Activated naive CD8-positive, alpha-beta T cell treated with anti-CD3 and anti-CD28 coated beads, Interleukin-2, amount 10 ng/mL, durations not matched to agents 7 days and 5 days (primary cell): ENCODE results near the gene NOTCH4. TPM values are rescaled to one million over a fixed set of nuclear protein-coding genes. Genes with fewer than 3 reads are reported as not detected.

Experiments
- ATAC-seq: fragments of 150-1000 bp; cut with Tn5 transposase; one replicate; pipeline ENCODE4 v1.10.0; 2021; ENCODE audit warnings: low read depth, moderate library complexity
- POLR2A ChIA-PET: fragments of 350-600 bp; sonication (Branson Sonifier 250); formaldehyde crosslinking; loops from one replicate; lab custom pipeline; 2021; ENCODE audit warnings: antibody characterized with exemption; lab: Charles Lee
- DNase-seq: peaks from one replicate; pipeline ENCODE4 v3.0.0; 2021
- H3K27ac Mint-ChIP-seq: one replicate; pipeline ENCODE4 v1.8.0; 2022; ENCODE audit warnings: mild to moderate bottlenecking, mixed read lengths
- H3K27me3 Mint-ChIP-seq: one replicate; pipeline ENCODE4 v1.8.0; 2022; ENCODE audit warnings: mild to moderate bottlenecking, moderate library complexity, mixed read lengths
- H3K36me3 Mint-ChIP-seq: one replicate; pipeline ENCODE4 v1.8.0; 2021; ENCODE audit warnings: mild to moderate bottlenecking, mixed read lengths
- H3K4me1 Mint-ChIP-seq: one replicate; pipeline ENCODE4 v1.8.0; 2021; ENCODE audit warnings: mixed read lengths
- H3K4me3 Mint-ChIP-seq: one replicate; pipeline ENCODE4 v1.8.0; 2022; ENCODE audit warnings: mild to moderate bottlenecking, moderate library complexity, mixed read lengths
- H3K9me3 Mint-ChIP-seq: one replicate; pipeline ENCODE4 v1.8.0; 2021; ENCODE audit warnings: mixed read lengths
- microRNA-seq: library from miRNA; unstranded; fragments of <30 nt; microRNA quantifications from one replicate; pipeline ENCODE4 v1.2.0, GENCODE V29; 2022
- total RNA-seq, 2 experiments: library from RNA; stranded (reverse); gene quantifications; one replicate each; pipeline ENCODE4 v1.2.3, GENCODE V29; 2021

NOTCH4 gene
- total RNA-seq, 2 experiments from 2014 or later: 0.67 to 0.79 TPM

GRCh38 chr6:32146287-32146686, 77.6 kb downstream of the NOTCH4 start:
- Mint-ChIP-seq H3K9me3 (no peaks in the 10 kb centered on the region), H3K4me1 (peaks cover 20% of the 10 kb centered on the region), H3K4me3 (no peak overlapping the region), H3K36me3 (no peaks in the 10 kb centered on the region), H3K27ac (no peak overlapping the region), H3K27me3 (peaks cover 41% of the 10 kb centered on the region)
- no peak for DNase-seq
- ATAC-seq: no peak
- POLR2A ChIA-PET: no interaction called here

Small RNAs within 50 kb of the gene (microRNA-seq; reads per million reads assigned to microRNA genes)
- 4.2 reads per million for gene MIR6721
- gene MIR6833: not detected

Other genes with a start within 250 kb of the NOTCH4 start
- gene C4A, start 242.0 kb downstream of the NOTCH4 start, total RNA-seq: 1 to 10 TPM; 3.4 to 6.7 TPM
- gene C4B, start 209.3 kb downstream of the NOTCH4 start, total RNA-seq: 1 to 10 TPM; 4.1 to 5.7 TPM
- gene CYP21A2, start 185.7 kb downstream of the NOTCH4 start, total RNA-seq: under 1 TPM; 0.43 to 0.72 TPM
- 1 to 10 TPM; 8.6 to 9.2 TPM for gene TNXB, start 114.7 kb downstream of the NOTCH4 start, total RNA-seq
- gene ATF6B, start 95.8 kb downstream of the NOTCH4 start, total RNA-seq: 100 to 1,000 TPM; 136 to 147 TPM
- gene FKBPL, start 93.8 kb downstream of the NOTCH4 start, total RNA-seq: 1 to 10 TPM; 5.5 to 6.3 TPM
- gene PRRT1, start 72.1 kb downstream of the NOTCH4 start, total RNA-seq: 1 to 10 TPM; 1.1 to 1.2 TPM
- gene PPT2, start 69.9 kb downstream of the NOTCH4 start, total RNA-seq: 10 to 100 TPM; 19.2 to 23.7 TPM
- 10 to 100 TPM; 19.6 to 22.6 TPM for gene EGFL8, start 59.5 kb downstream of the NOTCH4 start, total RNA-seq
- 10 to 100 TPM; 38.1 to 40.8 TPM for gene AGPAT1, start 48.0 kb downstream of the NOTCH4 start, total RNA-seq
- 10 to 100 TPM; 44.5 to 49.5 TPM for gene RNF5, start 45.7 kb downstream of the NOTCH4 start, total RNA-seq
- gene AGER, start 39.8 kb downstream of the NOTCH4 start, total RNA-seq: 10 to 100 TPM; 47.4 to 52.3 TPM
- 100 to 1,000 TPM; 107 to 112 TPM for gene PBX2, start 33.9 kb downstream of the NOTCH4 start, total RNA-seq
- gene GPSM3, start 31.4 kb downstream of the NOTCH4 start, total RNA-seq: 100 to 1,000 TPM; 251 to 260 TPM
- gene TSBP1, start 147.8 kb upstream of the NOTCH4 start, total RNA-seq: not detected
- not detected for gene BTNL2, start 183.1 kb upstream of the NOTCH4 start, total RNA-seq
- 10 to 100 TPM; 25.8 to 26.1 TPM for gene HLA-DRA, start 215.8 kb upstream of the NOTCH4 start, total RNA-seq